CD4-positive, alpha-beta T cell treated with Interleukin-2 at 100 ng/mL for 4 hours (primary cell): ENCODE measurements around the gene PLTP.
"Not testable (repeated sequence)": the region's sequence is repeated elsewhere in the genome, so short reads cannot be mapped to it uniquely, and the experiment has no call there.

Experiments used
- DNase-seq: peaks from one replicate; pipeline ENCODE4 v3.0.0-alpha.2; 2020; ENCODE audit warnings: low spot score

PLTP gene, protein sequence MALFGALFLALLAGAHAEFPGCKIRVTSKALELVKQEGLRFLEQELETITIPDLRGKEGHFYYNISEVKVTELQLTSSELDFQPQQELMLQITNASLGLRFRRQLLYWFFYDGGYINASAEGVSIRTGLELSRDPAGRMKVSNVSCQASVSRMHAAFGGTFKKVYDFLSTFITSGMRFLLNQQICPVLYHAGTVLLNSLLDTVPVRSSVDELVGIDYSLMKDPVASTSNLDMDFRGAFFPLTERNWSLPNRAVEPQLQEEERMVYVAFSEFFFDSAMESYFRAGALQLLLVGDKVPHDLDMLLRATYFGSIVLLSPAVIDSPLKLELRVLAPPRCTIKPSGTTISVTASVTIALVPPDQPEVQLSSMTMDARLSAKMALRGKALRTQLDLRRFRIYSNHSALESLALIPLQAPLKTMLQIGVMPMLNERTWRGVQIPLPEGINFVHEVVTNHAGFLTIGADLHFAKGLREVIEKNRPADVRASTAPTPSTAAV

DNA sequence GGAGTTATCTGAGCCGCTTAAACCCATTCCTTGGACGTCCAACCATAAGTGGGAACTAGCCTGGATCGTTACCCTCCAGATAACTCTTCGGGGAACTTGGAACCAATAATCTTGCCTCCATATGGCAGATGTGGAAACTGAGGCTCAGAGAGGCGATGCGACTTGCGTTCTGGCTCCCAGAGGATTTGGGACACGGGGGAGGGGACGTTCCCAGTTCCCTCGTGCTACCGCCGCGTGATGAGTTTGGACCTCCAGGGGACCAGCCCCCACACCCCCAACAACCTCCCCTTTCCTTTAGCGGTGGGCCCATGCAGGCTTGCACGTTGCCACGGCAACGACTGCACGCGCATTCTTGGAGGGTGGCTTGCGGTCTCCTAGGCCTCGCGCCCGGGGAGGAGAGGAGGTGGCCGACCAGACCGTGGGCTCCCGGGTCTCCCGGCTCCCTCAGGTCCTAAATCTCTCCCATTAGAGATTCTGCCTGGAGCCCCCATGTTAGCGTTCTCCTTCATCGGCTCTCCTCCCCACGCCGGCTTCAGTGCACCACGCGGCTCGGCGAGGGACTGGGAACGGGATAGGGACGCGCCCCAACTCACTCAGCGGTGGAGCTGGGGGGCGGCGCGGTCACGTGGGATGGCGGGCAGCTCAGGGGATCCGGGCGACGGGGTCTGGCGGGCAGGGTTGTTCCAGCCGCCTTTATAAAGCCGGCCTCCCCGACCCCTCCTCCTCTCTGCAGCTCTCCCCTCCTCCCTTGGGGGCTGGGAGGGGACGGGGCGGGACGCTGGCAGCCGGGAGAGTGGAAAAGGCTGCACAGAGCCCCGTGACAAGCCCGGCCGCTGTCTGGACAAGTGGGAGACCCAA lies at the start of gene PLTP:
TSS of gene PLTP (minus strand) at position 670 of the 858 bp plus-strand sequence. CDS start 703 bp downstream, outside the sequence.
- no peak for DNase-seq

DNA sequence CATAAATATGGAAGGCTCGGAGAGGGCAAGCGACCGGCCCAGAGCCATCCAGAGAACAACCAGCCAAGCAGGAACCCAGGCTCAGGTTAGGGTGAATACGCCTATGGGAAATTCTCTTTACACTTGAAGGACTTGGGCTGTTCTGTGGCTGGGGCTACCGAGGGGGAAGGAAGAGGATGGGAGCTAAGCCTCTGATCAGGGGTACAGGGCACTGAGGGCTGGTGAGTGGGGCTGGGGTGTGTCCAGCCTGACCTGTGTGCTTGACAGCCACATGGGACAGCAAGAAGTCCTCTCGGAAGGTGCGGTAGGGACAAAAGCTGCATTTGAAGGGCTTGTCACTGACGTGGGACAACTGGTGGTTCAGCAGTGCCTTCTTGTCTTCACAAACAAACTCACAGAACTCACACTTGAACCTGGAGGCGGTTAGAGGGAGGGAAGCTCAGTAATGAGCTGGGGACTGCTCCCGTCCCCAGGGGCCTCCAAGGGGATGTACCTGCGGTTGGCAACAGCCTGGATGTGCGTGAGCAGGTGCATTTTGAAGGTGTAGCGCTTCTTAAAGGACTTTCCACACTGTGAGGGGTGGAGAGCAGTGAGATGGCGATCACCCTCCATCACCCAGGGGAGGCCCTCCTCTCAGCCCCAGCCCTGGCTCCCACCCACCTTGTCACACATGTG lies 48.1 kb upstream of the PLTP start:
- DNase-seq: no peak

DNA sequence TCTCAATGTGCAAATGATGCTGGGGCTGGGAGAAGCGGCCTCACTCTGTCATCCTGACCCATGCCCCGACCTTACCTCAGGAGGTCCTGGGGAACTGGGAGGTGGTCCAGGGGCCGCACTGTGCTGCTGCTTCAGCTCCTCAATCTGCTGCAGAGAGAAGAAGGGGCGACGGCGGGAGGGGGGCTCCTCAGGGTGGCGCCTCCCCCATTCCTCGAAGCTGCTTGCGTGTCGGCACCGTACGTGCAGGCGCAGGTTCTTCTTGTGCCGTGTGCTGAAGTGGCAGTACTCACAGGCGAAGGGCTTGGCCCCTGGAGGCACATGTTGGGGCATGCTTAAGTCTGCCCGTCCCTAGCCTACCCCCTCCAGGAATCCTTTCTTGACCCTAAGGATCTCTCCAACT lies 47.2 kb upstream of the PLTP start:
- DNase-seq: no peak

DNA sequence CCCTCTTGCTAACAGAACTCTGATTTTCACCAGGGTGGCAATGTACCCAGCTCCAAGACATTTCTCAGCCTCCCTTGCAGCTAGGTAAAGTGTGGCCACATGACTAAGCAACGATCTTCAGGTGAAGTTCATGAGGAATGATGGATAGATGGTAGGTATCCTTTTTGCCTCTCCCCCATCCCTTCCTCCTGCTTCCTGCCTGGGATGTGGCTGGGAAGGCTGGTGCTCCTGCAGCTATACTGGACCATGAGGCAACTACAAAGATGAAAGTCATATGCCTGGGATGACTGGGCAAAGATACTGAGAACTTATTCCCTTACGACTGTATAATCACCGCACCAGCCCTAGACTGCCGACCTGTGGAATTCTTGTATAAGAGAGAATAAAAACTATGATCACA lies 46.6 kb upstream of the PLTP start:
- no peak for DNase-seq

DNA sequence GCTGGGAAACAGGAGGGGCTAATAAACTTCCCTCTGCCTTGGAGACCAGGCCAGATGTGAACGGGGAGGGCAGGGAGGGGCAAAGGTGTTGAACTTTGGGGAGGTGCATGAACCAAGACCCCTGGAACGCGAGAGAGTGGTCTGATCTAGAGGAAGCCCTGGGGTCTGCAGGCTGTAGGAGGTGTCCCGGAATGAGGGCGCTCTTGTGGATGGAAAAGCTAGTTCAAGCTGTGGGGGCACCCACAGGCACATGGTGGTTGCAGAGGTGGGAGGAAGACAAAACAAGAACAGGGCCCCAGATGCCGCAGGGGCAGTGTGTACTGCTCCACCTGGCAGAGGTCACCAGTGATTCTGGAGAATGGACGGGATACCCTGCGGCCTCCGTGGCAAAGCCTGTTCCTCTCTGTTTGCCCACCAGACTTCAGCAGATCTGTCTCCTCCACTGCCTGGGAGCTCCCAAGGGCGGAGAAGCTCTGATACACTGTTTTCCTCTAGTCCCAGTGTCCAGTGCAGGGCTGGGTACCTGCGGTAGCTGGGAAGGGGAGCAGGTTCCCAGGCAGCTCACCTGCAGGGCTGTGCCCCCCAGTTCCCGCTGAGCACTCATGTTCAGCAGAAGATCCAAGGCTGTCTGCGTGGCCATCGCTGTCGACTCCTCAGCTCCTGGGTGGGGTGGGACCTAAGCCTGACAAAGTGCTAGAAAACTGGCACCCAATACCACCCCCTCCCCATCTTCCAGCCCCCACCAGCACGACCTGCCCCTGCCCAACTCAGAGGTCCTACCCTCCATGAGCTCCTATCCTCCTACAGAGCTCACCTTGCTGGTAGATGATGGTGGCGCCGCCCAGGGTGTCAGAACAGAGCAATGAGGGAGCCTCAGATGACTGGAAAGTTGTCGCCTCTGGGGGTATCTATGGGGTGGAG lies 45.3 kb upstream of the PLTP start:
- no peak for DNase-seq

DNA sequence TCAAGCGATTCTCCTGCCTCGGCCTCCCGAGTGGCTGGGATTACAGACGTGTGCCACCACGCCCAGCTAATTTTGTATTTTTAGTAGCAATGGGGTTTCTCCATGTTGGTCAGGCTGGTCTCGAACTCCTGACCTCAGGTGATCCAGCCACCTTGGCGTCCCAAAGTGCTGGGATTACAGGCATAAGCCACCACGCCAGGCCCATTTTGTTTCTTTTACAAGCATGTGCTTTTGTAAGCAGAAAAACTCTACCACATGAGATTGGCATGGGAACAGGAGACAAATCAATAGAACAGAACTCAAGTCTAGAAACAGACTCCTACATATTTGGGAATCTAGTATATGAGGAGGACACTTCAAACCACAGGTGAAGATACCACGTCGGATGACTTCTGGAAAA lies 44.4 kb upstream of the PLTP start:
- DNase-seq: not testable (repeated sequence)

DNA sequence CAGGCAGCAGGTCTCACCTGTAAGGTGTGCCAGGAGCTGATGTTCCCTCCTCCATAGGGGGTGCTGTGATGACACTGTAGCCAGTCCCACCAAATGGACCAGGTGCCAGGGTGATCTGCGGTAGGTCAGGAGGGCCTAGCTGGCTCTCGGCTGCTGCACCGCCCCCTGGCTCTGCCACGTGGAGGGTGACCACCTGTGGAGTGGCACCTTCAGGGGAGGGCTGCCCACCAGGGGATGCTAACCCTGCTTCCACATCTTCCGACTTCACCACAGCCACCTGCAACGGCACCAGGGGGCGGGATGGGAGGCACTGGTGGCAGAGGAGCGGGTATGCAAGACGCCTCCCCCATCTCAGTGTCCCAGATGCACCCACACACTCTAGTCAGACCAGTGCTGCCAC lies 41.7 kb upstream of the PLTP start:
- no peak for DNase-seq

DNA sequence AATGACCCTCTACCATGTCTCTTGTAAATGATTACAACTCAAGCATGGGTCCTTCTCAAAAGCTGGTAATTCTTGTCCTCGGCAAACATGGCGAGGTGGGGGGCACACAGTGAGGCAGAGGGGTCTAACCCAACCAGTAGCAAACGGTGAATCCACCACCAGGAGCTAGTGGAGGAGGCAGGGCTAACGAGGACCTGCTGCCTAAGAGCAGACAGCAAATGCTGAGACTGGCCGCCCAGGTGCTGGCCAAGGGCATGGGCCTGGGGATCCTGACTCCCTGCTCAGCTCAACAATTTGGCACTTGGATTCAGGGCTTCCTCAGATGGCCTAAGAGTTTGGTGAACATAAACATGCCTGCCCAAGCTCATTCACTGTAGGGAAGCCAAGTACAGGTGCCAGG lies 40.9 kb upstream of the PLTP start:
- no peak for DNase-seq

DNA sequence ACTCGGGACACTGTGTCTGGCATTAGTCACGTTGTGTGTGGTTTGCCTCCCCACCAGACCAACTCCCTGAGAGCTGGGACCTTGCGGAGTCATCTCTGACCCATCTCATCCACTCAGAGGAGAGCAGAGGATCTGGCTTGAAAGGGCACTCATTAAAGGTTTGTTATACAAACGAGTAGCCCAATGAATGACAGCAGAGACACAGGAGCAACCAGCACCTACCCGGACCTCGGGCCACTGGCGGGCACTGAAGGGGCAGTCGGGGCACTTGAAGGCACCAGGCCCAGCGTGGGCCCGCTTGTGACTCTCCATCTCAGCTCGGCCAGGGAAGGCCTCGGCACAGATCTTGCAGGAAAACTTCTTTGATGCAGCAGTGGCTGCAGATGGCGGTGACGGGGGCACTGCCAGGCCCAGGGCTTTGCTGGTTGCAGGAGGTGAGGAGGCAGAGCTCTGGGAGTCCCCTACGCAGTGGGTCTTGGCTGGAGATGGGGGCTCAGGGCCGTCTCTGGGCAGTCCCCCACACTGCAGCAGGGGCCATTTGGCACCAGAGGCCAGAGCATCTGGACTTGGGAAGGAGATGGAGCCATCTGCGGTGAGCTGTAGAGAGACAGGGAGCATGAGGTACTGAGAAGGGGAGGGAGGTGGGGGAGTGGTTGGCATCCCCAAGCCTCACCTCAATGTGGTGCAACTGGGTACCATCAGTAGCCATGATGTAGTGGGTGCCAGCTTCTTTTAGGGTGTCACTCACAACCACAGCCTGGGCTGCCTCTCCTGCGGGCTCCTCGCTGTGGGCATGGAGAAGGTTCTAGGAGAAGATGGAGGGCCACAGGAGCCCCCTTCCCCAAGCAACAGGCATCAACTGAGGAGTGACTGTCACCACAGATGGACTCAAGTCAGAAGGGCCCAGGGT lies 40.2 kb upstream of the PLTP start:
- no peak for DNase-seq

DNA sequence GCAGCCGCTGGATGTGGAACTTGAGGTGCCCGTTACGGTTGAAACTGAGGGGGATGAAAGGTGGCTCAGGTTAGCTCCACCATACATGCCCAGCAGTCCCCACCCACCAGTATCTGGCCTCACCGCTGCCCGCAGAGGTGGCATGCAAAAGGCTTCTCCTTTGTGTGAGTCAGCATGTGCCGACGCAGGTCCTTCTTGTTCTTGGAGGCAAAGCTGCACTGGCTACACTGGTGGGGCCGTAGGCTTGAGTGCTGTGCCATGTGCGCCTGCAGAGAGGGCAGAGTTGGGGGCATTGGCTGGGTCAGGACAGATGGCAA lies 38.3 kb upstream of the PLTP start:
- no peak for DNase-seq

DNA sequence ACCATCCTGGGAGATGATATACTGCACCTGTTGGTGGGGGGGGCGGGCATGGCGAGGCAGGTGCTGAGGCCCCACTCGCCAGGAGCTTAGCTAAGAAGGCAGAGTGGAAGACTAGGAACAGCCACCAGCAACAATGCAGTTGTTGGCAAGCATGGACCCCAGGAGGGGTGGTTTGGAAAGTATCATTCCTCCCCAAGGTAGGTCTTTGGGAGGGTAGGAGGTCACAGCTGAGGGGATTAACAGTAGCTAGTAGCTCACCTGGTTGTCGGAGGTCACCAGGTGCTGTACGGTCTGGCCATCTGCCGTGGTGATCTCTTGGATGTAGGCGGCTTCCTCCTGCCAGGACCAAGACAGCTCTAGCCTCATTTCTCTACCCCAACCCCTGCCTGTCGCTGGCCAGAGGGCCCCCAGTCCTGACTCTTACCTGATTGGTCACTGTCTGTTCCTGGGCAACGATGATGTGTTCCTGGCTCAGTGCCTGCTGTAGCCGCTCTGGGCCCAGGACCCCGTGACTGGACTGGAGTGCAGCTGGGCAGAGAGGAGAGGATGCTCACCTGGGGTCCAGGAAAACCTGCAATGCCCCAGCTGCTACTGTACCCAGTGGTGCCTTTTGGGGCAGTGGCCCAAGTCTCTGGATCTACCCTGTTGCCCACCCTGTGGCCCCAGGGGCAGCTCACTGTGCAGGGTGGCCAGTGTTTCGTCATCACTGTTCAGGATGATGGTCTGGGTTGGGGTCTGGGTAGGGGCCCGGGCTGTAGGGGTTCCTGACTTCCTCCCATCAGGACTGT lies 37.8 kb upstream of the PLTP start:
- DNase-seq: no peak

DNA sequence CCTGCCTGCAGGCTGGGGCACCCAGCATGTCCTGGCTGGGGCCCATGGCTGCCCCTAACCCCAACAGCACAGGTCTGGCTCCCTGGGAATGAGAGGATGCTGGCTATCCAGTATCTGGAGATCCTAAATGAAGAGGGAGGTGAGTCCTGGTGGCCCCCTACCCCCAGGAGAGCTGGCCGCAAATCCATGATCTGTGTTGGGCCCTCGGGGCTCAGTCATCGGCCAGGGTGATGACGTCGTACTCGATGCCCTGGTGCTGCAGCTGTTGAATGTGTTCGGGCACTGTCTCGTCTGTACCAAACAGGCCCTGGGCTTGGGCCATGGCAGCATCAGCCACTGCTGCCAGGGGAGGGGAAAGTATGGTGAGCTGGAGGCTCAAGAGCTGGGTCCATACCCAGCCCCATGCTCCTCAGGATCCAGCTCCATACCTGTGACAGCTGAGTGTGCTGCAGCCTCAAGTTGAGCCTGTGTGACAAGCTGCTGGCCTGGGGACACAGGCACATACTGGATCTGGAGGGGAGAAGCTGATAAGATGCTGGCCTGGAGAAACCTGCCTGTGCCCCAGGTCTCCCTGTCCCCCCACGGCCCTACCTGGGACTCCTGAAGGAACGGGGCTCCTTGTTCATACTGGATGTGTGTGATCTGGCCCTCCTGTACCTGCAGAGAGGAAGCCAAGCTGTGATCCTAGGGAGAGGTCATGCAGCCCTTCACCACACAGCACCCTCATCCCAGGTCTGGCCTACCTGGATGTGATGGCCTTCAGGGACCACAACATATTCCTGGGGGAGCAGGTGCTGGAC lies 37.0 kb upstream of the PLTP start:
- no peak for DNase-seq

DNA sequence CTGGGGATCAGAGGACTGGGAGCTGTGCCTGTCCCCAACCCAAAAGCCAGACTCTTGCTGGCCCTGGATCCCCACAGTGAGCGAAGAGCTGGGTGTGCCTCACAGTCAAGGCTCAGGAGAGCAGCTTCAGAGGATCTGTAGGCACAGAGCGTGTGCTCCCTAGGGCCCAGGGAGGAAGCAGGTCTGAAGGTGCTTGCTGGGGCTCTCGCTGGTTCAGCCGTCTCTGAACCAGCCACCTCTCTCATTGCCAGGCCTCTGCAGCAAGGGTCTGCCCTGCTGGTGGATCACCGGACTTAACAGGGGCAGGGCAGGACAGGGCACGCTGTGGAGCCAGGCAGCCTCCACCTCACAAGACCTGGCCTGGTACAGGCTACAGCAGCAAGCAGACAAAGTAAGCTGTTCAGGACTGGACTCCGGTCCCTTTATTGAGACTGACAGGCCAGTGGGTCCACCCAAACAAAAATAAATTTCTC lies 36.3 kb upstream of the PLTP start:
- DNase-seq: no peak

DNA sequence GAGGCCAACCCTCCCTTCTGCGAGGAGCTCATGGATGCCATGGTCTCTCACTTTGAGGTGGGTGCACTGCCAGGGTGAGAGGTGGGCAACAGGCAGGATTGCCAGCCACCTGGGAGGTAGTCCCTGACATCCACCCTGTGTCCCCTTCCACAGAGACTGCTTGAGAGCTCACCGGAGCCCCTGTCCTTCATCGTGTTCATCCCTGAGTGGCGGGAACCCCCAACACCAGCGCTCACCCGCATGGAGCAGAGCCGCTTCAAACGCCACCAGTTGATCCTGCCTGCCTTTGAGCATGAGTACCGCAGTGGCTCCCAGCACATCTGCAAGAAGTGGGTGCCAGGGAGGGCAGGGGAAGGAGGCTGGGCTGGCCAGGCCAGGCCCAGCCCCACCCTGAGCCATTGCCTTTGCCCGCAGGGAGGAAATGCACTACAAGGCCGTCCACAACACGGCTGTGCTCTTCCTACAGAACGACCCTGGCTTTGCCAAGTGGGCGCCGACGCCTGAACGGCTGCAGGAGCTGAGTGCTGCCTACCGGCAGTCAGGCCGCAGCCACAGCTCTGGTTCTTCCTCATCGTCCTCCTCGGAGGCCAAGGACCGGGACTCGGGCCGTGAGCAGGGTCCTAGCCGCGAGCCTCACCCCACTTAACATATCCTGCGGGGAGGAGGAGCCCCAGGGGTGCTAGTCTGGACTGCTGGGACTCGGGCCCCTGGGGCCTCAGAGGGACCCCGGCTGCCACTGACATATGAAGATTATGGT lies 35.3 kb upstream of the PLTP start:
- DNase-seq: no peak

DNA sequence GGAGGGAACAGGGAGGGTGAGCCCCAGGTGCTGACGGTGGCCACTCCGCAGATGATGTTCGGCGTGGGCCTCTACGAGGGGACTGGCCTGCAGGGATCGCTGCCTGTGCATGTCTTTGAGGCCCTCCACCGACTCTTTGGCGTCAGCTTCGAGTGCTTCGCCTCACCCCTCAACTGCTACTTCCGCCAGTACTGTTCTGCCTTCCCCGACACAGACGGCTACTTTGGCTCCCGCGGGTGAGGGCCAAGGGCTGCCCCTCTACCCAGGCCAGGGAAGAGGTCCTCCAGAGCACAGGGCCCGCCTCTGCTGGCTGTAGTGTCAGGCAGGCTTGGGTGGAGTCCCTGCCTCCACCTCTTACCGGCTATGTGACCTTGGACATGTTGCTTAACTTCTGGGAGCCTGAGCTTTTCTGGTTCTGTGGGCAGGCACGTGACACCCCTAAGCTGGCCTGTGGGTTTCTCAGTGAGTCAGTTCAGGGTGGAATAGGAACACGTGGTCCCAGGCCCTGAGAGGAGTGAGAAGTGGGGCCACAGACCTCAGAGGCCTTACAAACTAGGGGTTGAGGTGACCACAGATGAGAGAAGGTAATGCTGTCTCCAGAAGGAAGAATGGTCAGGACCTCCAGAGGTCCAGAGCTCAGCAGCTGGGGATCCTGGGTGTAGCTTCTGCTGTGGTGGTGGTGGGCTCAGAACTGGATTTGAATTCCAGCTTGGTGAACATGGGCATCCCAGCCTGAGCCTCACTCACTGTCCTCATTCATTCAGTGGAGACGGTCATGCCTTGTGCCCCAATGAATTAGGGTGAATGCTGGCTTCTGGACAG lies 34.4 kb upstream of the PLTP start:
- peak; percentile 57 for DNase-seq

DNA sequence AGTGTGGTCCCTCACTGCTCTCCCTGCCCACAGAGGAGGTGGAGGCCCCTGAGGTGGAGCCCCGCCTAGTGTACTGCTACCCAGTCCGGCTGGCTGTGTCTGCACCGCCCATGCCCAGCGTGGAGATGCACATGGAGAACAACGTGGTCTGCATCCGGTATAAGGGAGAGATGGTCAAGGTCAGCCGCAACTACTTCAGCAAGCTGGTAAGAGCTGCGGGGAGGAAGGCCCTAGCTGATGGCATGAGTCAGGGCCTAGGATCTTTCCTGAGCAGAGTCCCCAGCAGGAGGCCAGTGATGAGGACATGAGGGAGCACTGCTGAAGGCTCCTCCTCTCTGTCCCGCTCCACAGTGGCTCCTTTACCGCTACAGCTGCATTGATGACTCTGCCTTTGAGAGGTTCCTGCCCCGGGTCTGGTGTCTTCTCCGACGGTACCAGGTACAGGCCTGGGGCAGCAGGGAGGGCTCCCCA lies 33.8 kb upstream of the PLTP start:
- DNase-seq: no peak
